ENCODE data around the gene MFF. TPM values are rescaled to one million over a fixed set of nuclear protein-coding genes. Genes with fewer than 3 reads are reported as not detected.
"Not testable (repeated sequence)": the region's sequence is repeated elsewhere in the genome, so short reads cannot be mapped to it uniquely, and the experiment has no call there.

The MFF gene
- total and polyA plus RNA-seq, 5 experiments from 2014 or later = 61.6 to 141 (median 124) TPM

DNA sequence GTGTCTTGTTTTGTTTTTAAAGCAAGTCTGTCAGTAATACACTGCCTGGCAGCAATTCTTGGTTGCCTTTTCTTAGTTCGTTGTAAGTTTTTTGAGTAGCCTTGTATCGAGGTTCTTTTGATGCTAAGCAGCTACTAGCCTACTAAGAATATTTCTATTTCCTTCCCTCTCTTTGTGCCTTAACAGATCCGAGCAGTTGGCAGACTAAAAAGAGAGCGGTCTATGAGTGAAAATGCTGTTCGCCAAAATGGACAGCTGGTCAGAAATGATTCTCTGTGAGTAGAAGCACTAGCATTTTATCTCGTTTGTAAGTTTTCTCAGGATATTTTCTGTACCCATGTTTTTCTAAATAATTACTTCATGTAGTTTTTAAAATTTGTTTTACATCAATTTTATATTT, 15.1 kb downstream of the MFF start:
- ATAC-seq = no peak

DNA sequence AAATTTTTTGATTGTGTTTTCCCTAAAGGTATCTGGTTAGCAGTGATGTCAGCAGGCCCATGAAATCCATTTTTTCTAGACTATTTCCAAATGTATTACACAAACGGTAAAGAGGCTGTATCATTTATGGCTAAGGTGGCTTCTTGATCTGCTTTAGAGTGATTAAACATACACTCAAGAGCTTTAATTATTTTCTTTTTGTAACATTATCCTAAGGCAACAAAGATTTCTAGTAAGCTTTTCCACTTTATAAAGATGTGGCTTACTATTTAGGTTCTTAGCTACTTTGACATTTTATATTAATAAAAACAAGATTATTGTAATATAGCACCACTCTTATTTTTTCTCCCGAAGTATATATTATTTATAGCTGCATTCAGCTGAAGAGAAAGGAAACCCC, 16.5 kb downstream of the MFF start:
- no peaks in the 10 kb centered on the region for H3K9me3 Mint-ChIP-seq
- peaks cover 0 to 65% (median 7%) of the 10 kb centered on the region in 3 donors for H3K36me3 Mint-ChIP-seq
- no peaks in the 10 kb centered on the region for H3K27me3 Mint-ChIP-seq
- POLR2A ChIA-PET = no interaction called here
- DNase-seq (no peak), ATAC-seq (no peak)
- H3K27ac Mint-ChIP-seq = no peak overlapping the region
- no peak overlapping the region for H3K4me3 Mint-ChIP-seq
- peaks cover 0 to 2% (median 0%) of the 10 kb centered on the region in 4 donors for H3K4me1 Mint-ChIP-seq

More for the DNA sequence above, 15.1 kb downstream of the MFF start:
- peak overlapping the region in 1 of 10 donors; percentile 9 for H3K27ac Mint-ChIP-seq
- POLR2A ChIA-PET = interaction anchor here (0.6 kb wide), 1 partner anchor 538 kb away, joined by 3 read pairs; no protein-coding TSS in a partner anchor
- no peak overlapping the region for H3K4me3 Mint-ChIP-seq
- peaks cover 0 to 3% (median under 1%) of the 10 kb centered on the region in 4 donors for H3K4me1 Mint-ChIP-seq
- no peaks in the 10 kb centered on the region for H3K27me3 Mint-ChIP-seq
- no peaks in the 10 kb centered on the region for H3K9me3 Mint-ChIP-seq
- no peak for DNase-seq
- H3K36me3 Mint-ChIP-seq = peaks cover 9 to 66% (median 18%) of the 10 kb centered on the region in 3 donors

- Mint-ChIP-seq H3K4me3 (no peak overlapping the region), H3K4me1 (no peaks in the 10 kb centered on the region), H3K27ac (no peak overlapping the region), H3K9me3 (no peaks in the 10 kb centered on the region), H3K27me3 (no peaks in the 10 kb centered on the region), H3K36me3 (peaks cover 0 to 70% (median 2%) of the 10 kb centered on the region in 3 donors)
- DNase-seq (no peak), ATAC-seq (no peak)
- POLR2A ChIA-PET = no interaction called here
Measured at GRCh38 chr2:227344231-227344630, 19.2 kb downstream of the MFF start.

DNA sequence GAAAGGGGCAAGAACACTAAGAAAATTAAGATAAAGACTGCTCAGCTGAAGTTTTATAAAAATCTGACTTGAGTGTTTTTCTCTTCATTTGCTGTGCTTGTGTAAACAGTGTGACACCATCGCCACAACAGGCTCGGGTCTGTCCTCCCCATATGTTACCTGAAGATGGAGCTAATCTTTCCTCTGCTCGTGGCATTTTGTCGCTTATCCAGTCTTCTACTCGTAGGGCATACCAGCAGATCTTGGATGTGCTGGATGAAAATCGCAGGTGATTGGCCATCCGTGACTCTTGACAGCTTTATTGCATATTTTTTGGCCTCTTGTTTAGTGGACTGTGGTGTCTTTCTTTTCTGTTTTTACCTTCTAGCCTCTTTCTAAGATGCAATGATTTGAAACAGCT, 22.1 kb downstream of the MFF start:
- Mint-ChIP-seq H3K4me3 (no peak overlapping the region), H3K27me3 (no peaks in the 10 kb centered on the region), H3K36me3 (peaks cover 0 to 63% (median 4%) of the 10 kb centered on the region in 3 donors), H3K27ac (peak overlapping the region in 2 of 10 donors; percentile 8 to 63), H3K9me3 (no peaks in the 10 kb centered on the region), H3K4me1 (no peaks in the 10 kb centered on the region)
- ATAC-seq (no peak), DNase-seq (no peak)
- POLR2A ChIA-PET = interaction anchor here (1.0 kb wide), 1 partner anchor 27 kb away, joined by 3 read pairs; no protein-coding TSS in a partner anchor

- no peaks in the 10 kb centered on the region for H3K27me3 Mint-ChIP-seq
- peaks cover 0 to 61% (median 4%) of the 10 kb centered on the region in 3 donors for H3K36me3 Mint-ChIP-seq
- no peaks in the 10 kb centered on the region for H3K4me1 Mint-ChIP-seq
- no peaks in the 10 kb centered on the region for H3K9me3 Mint-ChIP-seq
- H3K4me3 Mint-ChIP-seq = no peak overlapping the region
- peak overlapping the region in 1 of 10 donors; percentile 46 for H3K27ac Mint-ChIP-seq
- no peak for DNase-seq
- POLR2A ChIA-PET = no interaction called here
- ATAC-seq = no peak
Measured at GRCh38 chr2:227348324-227348723, 23.3 kb downstream of the MFF start.

DNA sequence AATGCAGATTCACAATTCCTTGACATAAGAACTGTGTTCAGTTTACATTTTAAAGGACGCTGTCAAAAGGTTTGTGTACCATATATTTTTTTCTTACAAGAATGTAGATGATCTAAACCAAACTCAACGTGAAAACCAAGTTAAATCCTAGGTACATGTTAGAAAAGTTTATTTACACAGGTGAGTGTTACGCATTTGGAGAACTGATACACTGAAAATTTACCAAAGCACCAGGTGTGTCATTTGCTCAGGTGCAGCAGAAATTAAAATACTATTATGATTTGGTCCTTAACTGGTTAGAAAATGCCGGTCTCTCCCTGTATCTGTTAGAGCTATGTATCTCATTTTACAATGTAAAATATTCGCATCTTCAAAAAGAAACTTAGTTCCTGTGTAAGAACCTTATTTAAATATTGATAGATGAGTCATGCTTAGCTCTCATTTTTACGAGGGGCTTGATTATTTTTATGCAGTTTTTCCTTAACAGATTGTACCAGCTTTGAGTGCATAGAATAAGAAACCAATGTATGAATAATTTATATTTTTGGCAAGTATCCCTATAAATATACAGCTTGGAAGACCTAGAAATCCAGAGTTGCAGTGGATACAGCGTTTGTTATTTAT, 25.1 kb downstream of the MFF start:
- DNase-seq = no peak
- no peaks in the 10 kb centered on the region for H3K9me3 Mint-ChIP-seq
- no peak for ATAC-seq
- H3K27ac Mint-ChIP-seq = no peak overlapping the region
- no peaks in the 10 kb centered on the region for H3K4me1 Mint-ChIP-seq
- H3K27me3 Mint-ChIP-seq = no peaks in the 10 kb centered on the region
- no peak overlapping the region for H3K4me3 Mint-ChIP-seq
- POLR2A ChIA-PET = no interaction called here
- H3K36me3 Mint-ChIP-seq = peaks cover 0 to 61% (median 4%) of the 10 kb centered on the region in 3 donors

DNA sequence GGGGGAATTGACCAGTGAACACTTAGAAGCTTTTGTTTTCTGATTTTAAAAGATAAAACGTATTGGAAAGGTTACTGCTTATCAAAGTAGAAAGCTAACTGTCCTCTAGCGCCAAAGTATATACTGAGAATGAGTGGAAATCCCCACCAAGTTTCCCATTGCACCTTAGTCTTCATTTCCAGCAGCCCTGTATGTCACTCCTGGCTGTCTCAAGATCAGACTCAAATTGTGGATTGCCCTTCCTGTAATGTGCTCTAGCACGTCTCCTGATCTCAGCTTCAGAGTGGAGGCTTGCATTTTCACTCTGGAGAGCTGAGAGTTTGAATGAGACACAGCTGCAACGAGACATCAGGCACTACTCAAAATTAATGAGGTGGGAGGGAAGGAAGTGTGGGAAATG, 26.6 kb downstream of the MFF start:
- H3K27ac Mint-ChIP-seq = peak overlapping the region in 6 of 10 donors; percentile 0 to 56 (median 26)

GRCh38 chr2:227360351-227360750, 35.3 kb downstream of the MFF start:
- H3K4me1 Mint-ChIP-seq = peaks cover 0 to 3% (median under 1%) of the 10 kb centered on the region in 4 donors
- H3K36me3 Mint-ChIP-seq = peaks cover 0 to 50% (median 10%) of the 10 kb centered on the region in 3 donors
- no peaks in the 10 kb centered on the region for H3K27me3 Mint-ChIP-seq
- no peak for ATAC-seq
- H3K9me3 Mint-ChIP-seq = no peaks in the 10 kb centered on the region
- no peak overlapping the region for H3K4me3 Mint-ChIP-seq
- H3K27ac Mint-ChIP-seq = peak overlapping the region in 6 of 10 donors; percentile 4 to 72 (median 51)
- no peak for DNase-seq
- POLR2A ChIA-PET = no interaction called here

More for the DNA sequence above, 26.6 kb downstream of the MFF start:
- Mint-ChIP-seq H3K4me1 (no peaks in the 10 kb centered on the region), H3K9me3 (no peaks in the 10 kb centered on the region), H3K27me3 (no peaks in the 10 kb centered on the region), H3K4me3 (no peak overlapping the region), H3K36me3 (peaks cover 0 to 64% (median 9%) of the 10 kb centered on the region in 3 donors)
- DNase-seq (no peak), ATAC-seq (no peak)
- POLR2A ChIA-PET = no interaction called here

- no peak overlapping the region for H3K27ac Mint-ChIP-seq
- H3K4me1 Mint-ChIP-seq = peaks cover 0 to 3% (median under 1%) of the 10 kb centered on the region in 4 donors
- H3K9me3 Mint-ChIP-seq = no peaks in the 10 kb centered on the region
- POLR2A ChIA-PET = no interaction called here
- ATAC-seq (no peak), DNase-seq (peak in 4 of 10 donors; percentile 10 to 42 (median 30))
- H3K4me3 Mint-ChIP-seq = no peak overlapping the region
- no peaks in the 10 kb centered on the region for H3K27me3 Mint-ChIP-seq
- H3K36me3 Mint-ChIP-seq = peaks cover 0 to 17% (median 2%) of the 10 kb centered on the region in 3 donors
Measured at GRCh38 chr2:227363756-227364155, 38.7 kb downstream of the MFF start.

DNA sequence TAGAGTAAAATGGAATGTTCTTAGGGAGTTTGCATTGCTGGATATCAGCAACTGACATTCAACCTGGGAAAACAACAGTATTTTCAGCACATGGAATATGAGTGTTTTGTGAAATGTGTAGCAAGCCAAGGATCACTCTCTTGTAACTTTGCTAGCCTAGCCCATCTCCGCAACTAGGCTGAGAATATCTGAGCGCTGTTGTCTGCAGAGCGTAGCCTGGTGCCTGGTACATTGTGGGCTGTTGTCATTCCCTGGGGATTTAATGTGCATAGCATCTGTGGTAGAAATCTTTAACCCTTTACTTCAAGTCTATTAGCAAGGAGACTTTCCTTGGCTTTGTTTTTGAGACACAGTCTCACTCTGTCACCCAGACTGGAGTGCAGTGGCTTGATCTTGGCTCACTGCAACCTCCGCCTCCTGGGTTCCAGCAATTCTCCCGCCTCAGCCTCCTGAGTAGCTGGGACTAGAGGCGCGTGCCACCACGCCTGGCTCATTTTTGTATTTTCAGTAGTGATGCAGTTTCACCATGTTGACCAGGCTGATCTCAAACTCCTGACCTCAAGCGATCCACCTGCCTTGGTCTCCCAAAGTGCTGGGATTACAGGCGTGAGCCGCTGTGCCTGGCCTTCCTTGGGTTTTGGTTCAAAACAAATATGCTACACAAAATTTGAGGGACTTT, 39.7 kb downstream of the MFF start:
- H3K27me3 Mint-ChIP-seq, H3K4me3 Mint-ChIP-seq, DNase-seq, H3K9me3 Mint-ChIP-seq, H3K36me3 Mint-ChIP-seq, H3K27ac Mint-ChIP-seq, POLR2A ChIA-PET, H3K4me1 Mint-ChIP-seq, ATAC-seq: not testable (repeated sequence)

DNA sequence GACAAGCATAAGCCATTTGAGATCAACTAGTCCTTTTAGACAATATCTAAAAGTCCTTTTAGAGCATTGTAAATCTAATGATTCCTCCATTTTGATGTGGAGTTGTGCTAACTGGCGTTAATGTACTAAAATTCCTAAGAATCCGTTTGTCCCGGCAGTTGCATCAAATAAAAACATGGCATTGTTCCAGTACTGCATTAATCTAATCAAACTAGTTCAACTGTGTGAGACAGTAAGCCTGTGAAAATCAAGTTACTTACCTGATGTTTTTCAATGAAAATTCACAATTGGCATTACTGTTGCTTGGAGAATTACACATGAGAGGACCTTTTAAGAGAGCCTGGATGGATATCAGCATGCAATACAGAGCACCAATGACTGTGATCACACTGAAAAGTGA, 40.8 kb downstream of the MFF start:
- Mint-ChIP-seq H3K4me1 (peaks cover 0 to 3% (median under 1%) of the 10 kb centered on the region in 4 donors), H3K27ac (no peak overlapping the region), H3K27me3 (no peaks in the 10 kb centered on the region), H3K9me3 (no peaks in the 10 kb centered on the region), H3K36me3 (peaks cover 0 to 4% (median 0%) of the 10 kb centered on the region in 3 donors), H3K4me3 (no peak overlapping the region)
- POLR2A ChIA-PET = no interaction called here
- no peak for ATAC-seq
- DNase-seq = no peak

GRCh38 chr2:227366769-227367426, 41.8 kb downstream of the MFF start:
- Mint-ChIP-seq H3K9me3 (no peaks in the 10 kb centered on the region), H3K27me3 (no peaks in the 10 kb centered on the region), H3K4me3 (no peak overlapping the region), H3K4me1 (peaks cover 0 to 3% (median under 1%) of the 10 kb centered on the region in 4 donors), H3K27ac (peak overlapping the region in 1 of 10 donors; percentile 14), H3K36me3 (no peaks in the 10 kb centered on the region)
- DNase-seq (no peak), ATAC-seq (no peak)
- POLR2A ChIA-PET = no interaction called here

- DNase-seq = no peak
- no peak overlapping the region for H3K4me3 Mint-ChIP-seq
- no peaks in the 10 kb centered on the region for H3K27me3 Mint-ChIP-seq
- H3K36me3 Mint-ChIP-seq = no peaks in the 10 kb centered on the region
- POLR2A ChIA-PET = no interaction called here
- H3K9me3 Mint-ChIP-seq = no peaks in the 10 kb centered on the region
- no peak overlapping the region for H3K27ac Mint-ChIP-seq
- no peak for ATAC-seq
- peaks cover 0 to 3% (median under 1%) of the 10 kb centered on the region in 4 donors for H3K4me1 Mint-ChIP-seq
Measured at GRCh38 chr2:227367427-227367795, 42.4 kb downstream of the MFF start.

All from naive thymus-derived CD8-positive, alpha-beta T cell (primary cell).